Inflammatory macrophage (primary cell): Measurements from ENCODE around the gene NPY4R2.
"Not testable (repeated sequence)": the region's sequence is repeated elsewhere in the genome, so short reads cannot be mapped to it uniquely, and the experiment has no call there.

Source experiments
- DNase-seq, 2 donors: peaks; one replicate each; pipeline ENCODE4 v3.0.0-alpha.2; 2020 to 2022
- total RNA-seq, 18 experiments: gene quantifications; one replicate each; lab custom pipeline; 2026; ENCODE audit warnings: mixed read lengths in 6 of 18, inconsistent platforms in 2 of 18; lab: John Stamatoyannopoulos, UW

NPY4R2 gene, protein sequence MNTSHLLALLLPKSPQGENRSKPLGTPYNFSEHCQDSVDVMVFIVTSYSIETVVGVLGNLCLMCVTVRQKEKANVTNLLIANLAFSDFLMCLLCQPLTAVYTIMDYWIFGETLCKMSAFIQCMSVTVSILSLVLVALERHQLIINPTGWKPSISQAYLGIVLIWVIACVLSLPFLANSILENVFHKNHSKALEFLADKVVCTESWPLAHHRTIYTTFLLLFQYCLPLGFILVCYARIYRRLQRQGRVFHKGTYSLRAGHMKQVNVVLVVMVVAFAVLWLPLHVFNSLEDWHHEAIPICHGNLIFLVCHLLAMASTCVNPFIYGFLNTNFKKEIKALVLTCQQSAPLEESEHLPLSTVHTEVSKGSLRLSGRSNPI
- total RNA-seq = 0 reads per million in 18 experiments

DNA sequence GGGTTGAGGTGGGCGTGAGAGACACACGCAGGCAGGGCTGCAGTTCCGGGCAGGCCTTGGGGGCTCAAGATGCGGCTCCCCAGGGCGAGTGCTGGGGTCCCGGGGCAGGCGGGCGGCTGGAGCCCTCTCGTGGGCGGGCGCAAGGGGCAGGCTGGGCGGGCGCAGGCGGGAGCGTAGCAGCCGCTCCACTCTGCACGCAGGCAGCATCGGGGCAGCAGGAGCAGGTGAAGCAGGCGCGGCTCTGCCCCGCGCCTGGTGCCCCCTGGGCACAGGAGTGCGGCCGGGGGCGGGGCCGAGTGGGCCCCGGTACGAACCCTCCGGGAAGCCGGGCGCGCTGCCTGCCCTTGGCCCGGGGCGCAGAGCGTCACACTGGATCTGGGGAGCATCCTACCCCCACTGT lies at the start of gene NPY4R2:
TSS of gene NPY4R2 (plus strand) at position 188 of the 400 bp plus-strand sequence. CDS start 3,326 bp downstream, outside the sequence.
- not testable (repeated sequence) for DNase-seq

DNA sequence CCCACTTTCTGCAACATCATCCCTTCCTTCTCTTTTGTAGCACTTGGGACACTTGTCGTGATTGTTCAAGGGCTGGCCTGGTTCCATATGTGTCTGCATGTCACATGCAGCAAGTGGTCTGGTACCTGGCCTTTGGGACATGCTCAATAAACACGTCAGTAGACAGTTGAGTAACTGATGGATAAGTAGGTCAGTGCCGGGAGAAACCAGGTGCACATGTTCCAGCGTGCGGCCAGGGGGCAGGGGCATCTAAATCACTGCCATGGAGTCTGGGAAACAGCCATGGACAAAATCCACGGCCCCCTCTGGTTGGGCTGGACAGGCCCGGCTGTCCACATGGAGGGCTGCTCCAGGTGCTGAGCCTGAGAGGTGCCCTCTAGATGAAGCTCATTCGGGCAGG lies 47.6 kb upstream of the NPY4R2 start:
- not testable (repeated sequence) for DNase-seq

DNA sequence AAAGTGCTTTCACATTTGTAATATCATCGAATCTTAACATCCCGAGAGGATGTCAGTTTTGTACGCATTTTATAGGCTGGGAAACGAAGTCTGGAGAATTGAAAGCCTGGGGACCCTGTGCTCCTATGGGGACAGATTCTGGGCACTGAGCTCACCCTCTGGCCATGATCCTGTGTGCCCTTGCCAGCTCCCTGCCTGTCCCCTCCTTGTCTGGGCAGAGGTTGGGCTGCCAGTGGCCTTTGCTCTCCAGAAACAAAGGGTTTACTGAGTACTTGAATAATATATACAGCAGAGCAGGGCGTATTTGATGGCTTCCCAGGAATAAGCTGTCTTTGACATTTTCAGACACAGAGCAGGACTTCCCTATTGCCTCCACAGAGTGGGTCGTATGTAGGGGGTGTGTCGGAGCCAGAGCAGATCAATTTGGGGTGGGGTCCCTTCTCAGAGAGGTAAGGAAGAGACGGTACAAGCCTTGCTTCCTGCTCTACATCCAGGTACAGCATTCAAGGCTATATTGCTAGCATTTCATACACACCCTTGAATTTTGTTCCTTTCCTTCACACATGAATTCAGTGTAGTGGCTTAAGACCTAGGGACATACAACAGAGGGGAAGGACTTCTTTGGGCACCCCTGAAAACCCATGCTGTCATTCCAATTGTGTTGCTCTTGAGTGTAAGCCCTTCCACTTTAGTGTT lies 46.8 kb upstream of the NPY4R2 start:
- not testable (repeated sequence) for DNase-seq

DNA sequence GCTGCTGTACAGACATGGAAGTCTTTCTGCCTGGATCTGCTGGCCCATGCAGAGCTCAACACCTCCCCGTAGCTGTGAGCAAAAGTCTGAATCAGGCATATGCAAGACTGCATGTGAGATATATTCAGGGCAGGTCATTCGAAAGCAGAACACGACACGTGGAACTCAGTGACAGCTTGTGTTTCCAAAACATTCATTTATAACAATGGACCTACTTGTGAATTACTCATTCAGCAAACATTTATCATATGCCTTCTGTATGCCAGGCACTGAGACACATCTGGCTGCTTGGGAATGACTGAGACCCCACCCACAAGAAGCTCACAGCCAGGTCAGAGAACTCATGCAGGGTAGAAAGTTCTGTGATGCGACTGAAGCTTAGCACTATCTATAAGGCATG lies 46.2 kb upstream of the NPY4R2 start:
- not testable (repeated sequence) for DNase-seq

DNA sequence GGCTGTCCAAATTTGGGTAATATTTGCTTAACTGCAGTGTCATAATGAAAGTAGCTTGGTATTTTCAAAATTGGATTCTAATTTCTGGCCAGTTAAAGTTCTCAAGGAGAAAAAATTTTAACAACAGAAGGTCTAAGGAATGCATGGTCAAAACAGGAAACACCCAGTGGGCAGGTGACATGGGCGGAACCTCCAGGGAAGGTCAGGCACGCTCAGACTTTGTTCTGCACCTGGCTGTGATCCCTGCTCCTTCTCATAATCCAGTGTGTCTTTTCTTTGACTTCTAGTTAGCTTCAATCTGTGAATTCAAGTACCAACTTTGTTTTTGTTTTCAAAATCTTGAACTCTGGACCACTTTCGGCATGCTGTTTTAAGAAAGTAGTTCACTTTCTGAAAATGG lies 34.2 kb upstream of the NPY4R2 start:
- DNase-seq = not testable (repeated sequence)

DNA sequence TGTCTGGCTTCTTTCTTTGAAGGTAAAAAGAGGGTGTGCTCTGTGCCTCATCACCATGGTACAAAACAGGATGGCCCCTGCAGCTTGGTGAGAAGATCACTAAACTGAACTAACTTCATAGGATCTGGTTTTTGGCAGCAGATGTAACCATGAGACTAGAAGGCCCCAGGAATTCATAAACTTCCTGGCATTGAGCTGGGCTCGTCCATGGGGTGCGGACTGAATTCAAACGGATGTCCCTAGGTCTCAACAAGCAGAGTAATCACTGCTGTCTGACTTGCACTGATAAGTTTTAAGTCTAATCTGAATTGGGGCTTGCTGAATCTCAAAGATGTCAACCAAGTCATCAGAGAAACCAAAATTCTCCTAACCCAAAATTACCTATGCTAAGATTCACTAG lies 33.5 kb upstream of the NPY4R2 start:
- DNase-seq = not testable (repeated sequence)

DNA sequence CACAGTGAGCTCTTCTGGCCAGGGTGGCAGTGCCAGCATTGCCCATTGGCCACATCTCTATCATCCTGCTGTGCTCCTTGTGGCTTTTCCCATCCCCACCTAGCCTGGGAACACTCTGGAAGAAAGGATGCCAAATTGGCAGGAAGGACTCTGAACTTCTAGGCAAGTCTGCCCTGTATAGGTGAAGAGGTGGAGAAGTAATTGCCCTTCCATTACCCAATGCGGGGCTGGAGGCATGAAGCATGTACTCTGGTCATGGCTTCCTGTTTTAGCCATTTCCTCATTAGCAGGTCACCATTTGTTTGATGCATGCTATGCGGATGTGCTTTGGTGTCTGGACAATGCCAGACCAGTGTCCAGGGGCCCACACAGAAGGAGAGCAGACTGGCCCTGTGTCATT lies 32.1 kb upstream of the NPY4R2 start:
- DNase-seq = not testable (repeated sequence)

DNA sequence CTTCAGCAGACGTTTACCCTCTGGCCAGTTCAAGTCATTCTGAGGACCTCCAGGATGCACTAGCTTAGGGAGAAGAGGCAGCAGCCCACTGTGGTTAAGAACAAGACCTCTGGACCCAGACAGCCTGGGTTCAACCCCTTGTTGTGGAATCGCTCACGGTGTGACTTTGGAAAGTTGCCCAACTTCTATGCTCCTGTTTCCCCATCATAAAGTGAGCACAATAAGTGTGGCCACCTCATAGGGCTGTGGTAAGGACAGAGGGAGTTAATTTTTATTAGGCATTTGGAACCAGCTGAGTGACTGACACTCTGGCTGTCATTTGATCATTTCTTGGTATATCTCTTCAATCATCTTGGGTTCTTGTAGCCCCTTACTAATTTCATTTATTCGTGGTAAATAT lies 31.6 kb upstream of the NPY4R2 start:
- not testable (repeated sequence) for DNase-seq

DNA sequence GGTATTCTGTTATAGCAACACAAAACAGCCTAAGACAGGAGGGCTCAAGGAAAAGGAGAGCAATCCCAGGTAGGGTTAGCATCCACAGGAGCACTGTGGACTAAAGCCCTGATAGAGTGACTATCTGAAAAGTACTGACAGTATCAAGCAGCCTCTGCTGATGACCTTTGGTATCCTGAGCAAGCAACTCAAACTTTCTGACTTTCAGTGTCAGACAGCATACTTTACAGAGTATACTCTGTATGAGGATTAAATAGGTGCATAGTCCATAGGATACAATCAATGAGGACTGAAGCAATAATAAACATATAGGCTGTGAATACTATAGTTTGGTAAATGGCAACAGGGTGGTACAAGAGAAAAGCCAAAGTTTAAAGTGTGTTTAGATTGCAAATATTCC lies 27.7 kb upstream of the NPY4R2 start:
- DNase-seq = not testable (repeated sequence)

DNA sequence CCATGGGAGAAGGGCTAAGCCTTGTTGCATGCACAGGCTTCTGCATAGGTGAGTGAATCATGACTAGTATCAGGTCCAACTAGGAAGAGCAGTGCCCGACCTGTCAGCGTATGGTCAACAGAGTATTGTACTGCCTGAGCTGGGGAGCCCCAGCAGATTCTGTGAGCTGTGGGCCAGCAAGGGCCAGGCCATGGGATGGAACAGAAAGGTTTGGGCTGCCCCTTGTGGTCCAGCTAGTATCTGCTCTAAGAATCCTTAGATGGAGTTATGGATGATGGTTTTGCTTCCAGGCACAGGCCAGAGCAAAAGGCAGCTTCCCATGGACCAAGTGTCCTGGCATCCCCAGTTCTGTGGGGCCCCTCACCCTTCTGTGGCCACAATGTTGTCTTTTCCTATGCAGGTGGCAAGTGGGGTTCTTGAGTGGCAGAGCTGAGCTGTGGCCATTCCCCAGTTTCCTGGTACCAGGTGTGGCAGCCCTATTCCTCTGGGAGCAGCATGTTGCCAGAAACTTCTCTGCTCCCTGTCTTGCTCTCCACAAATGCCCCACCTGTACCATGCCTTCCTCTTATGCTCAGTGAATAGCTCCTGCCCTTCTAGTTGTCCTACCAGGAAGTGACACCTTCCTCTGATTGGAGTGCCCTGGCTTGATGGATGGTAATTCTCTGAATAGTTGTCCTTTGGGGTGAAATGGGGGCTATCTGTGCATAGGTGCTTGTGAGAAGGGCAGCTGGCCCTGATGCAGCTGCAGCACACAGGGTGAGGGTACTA lies 25.8 kb upstream of the NPY4R2 start:
- DNase-seq = not testable (repeated sequence)

DNA sequence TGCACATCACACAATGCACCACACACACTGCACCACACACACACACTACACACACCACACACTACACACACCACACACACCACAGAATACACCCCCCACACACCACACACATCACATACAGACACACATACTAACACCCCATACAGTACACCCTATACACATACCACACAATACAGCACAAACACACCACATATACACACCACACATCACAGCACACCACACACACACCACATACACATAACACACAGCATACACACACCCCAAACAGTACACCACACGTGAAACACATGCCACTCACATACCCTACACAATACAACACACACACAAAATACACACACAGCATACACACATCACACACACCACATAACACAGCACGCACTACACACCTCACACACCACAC lies 23.9 kb upstream of the NPY4R2 start:
- DNase-seq = not testable (repeated sequence)

DNA sequence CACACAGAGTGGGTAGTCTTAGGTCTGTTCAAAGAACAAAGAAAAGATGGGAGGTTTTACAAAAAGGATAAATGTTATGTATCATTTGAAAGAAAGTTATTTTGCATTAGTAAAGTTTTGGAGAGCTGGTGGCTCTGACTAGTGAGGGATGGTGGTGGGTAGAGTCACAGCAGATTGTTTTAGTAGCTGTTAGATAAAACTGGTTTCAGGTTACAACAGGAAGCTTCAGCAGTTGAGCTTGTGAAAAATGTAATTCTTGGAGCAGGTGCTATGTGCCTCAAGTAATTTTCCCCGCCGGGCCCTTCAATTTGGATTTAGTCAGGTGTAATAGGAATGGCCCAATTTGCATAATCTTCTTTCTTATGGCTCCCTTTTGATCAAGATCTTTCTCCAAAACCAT lies 20.6 kb upstream of the NPY4R2 start:
- not testable (repeated sequence) for DNase-seq

DNA sequence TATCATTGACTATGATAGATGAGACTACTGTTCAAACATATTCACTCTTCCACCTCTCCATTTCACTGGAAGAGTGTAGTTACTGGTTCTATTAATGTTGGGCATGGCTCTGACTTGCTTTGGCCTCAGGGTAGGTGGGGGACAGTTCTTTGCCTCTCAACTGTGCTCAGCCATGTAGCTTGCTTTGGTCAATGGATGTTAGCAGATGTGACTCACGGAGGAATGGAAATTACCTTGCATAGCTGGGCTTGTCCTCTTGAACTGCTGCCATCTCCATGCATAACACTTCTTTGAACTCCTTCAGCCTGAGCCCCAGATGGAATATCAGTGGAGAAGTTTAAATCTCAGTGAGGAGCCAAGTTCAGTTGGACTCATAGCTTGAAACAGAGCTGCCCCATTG lies 9.1 kb upstream of the NPY4R2 start:
- not testable (repeated sequence) for DNase-seq

DNA sequence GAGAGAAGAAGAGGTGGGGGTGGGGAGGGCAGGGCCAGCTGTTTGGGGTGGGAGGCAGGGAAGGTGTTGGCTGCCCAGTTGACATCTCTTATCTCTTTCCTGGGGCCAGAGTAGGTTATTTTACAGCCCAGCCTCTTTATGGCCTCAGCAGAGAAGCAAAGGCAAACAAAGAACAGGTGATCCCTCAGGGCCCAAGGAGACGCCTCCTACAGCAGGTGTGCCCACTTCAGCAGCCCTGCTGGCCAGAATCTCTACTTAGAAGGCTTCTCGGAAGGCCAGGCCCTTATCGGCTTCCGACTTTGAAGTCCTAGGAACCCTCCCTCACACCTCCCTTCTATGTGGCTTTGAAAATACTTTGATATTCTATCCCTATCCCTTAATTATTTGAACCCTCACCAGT lies 8.0 kb upstream of the NPY4R2 start:
- not testable (repeated sequence) for DNase-seq

DNA sequence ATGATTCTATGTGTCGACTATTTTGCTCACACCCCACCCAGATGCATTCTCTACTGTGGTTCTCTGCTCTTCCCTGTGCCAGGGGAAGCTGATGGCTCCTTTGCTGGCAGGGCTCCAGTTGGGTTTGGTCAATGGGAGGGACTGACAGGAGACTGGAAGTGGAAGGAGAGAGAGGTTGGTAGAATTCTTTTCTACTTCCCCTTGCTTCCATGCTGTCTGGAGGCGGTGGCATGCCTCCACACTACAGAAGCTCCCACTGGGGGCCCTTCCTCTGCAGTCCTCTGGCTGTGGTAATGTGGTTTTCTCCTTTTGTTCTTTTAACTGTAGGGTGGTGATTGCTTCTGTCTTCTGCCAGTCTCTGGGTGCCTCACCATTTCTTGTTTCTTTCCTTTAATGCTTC lies 4.4 kb upstream of the NPY4R2 start:
- not testable (repeated sequence) for DNase-seq

DNA sequence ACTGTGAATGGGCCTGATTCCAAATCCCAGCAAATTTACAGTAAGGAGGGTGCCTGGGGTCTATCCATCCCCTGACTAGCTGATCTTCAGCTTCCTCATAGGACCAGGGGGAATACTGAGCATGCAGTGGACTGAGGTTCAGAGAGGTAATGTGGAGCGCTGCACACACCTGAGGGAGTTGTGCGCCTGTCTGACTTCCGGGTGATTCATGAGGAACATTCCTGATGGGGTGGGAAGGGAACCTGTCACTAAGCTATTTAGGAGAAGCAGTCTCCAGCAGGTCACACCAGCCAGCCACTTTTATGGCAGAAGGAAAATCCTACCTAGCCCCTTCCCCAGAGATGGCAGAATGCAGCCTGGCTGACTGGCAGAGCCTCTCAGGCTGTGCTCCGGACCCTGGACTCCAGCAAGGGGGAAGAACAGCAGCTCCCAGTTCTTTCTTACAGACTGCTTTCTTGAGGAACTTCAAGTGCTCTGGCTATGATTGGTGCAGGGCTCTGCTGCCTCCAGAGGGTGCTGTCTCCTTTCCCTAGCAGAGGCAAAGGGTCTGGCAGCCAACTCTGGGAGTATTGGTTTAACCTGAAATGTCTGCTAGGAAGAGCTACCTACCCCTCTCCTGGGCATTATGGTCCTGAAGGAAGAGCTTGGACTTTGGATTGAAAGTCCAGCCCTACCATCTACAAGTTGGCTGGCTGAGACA lies 2.5 kb upstream of the NPY4R2 start:
- DNase-seq = not testable (repeated sequence)

DNA sequence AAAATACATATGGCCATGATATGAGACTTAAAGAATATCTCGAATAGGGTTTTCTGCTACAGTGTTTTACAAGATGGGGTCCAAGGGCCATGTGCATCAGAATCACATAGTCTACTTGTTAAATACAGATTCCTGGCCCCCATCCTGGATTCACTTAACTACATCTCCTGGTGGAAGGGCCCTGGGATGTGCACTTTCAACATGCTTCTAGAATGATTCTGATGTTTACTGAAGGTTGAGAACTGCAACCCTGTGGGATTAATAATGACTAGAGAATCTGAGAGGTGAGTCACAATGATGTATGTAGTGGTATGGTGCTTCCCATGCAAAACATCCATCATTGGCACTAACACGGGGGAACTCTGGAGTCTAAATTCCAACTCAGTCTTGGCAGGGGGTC lies 2.1 kb downstream of the NPY4R2 start:
- DNase-seq = not testable (repeated sequence)

DNA sequence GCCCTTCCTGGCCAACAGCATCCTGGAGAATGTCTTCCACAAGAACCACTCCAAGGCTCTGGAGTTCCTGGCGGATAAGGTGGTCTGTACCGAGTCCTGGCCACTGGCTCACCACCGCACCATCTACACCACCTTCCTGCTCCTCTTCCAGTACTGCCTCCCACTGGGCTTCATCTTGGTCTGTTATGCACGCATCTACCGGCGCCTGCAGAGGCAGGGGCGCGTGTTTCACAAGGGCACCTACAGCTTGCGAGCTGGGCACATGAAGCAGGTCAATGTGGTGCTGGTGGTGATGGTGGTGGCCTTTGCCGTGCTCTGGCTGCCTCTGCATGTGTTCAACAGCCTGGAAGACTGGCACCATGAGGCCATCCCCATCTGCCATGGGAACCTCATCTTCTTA lies 4.0 kb downstream of the NPY4R2 start:
- not testable (repeated sequence) for DNase-seq

DNA sequence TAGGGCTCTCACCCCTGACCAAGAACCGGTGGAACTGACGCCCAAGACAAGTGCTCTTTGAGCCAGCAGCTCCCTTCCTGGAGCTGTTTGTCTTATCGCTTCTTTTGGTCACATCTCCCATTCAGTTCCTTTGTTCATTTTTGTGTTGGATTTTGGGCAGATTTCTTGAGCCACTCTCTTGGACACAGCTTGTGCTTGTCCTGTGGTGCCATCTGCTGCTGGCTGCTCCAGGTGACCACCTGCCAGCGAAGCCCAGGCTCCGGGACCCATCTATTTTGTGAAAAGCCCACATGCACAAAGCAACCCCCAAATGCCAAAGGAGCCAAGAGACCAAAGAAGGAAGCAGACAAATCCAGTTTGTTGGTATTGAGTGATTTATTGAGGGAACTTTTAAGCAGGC lies 6.2 kb downstream of the NPY4R2 start:
- DNase-seq = not testable (repeated sequence)

DNA sequence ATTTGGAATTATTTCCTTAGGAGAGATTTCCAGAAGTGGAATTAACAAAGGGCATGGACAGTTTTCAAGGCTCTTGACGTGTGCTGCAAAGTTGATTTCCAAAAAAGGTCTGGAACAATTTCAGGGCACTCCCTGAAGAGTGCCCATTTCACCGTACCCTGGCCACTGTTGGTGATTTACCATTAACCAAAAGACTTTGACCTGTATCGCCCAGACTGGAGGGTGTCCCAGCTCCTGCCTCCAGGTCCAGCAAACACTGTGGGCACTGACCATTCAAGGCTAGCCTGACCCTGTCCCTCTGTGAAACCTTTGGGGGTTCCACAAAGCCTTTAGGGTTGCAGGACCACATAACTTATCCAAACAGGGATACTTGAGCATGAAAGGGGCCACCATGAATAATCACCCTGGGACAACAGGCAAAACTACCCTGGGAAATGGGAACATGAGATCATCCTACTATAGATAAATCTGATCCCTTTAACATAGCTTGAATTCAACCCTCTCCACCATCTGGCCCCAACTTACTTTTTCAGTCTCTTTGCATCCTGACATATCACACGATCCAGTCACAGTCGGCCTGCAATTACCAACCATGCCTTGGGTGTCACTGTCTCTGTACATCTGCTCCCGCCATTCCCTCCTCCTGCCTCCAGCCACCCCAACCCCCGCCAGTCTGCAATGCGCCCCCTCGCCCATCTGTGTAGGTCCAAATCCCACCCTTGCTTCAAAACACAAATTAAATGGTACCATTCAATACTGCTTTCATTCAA lies 8.9 kb downstream of the NPY4R2 start:
- not testable (repeated sequence) for DNase-seq

DNA sequence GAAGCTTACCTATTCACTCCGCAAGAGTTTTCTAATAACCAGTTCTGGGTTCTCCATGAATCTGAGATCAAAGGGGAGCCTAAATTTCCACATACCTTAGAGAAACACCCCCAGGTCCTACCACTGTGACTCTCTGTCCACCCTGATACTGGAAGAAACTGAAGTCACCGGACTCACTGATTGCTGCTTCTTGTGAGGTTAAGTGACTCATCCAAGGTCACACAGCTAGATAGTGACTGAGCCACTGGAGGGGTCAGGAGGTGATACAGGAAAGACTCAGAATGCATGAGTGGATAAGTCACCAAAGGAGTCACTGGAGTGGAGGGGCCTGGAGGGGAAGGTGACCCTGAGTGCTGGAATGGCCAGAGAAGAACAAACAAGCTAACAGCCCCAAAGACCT lies 9.8 kb downstream of the NPY4R2 start:
- DNase-seq = not testable (repeated sequence)

DNA sequence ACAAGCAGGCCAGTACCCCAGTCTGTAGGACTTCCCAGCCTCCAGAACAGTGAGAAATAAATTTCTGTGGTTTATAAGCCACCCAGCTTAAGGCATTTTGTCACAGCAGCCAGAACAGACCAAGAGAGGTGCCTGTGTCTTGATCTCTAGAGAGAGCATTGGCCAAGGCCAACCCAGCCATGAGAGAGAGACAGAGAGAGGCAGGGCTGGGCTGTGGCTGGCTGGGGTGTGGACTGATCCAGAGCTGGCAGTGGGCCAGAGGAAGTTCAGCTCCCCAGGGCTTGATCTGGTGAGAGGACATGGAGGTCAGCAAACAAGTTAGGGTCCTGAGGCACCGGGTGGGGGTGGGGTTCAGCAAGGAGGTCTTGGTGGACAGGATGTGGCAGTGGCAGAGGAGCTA lies 14.4 kb downstream of the NPY4R2 start:
- not testable (repeated sequence) for DNase-seq
